Naive B cell (primary cell): ENCODE measurements around the gene SERTAD3. TPM values are rescaled to one million over a fixed set of nuclear protein-coding genes. Genes with fewer than 3 reads are reported as not detected.

ENCODE experiments used
- ATAC-seq, 2 donors: fragments of 150-1000 bp; cut with Tn5 transposase; 2 replicates each; pipeline ENCODE4 v1.10.0; 2021; ENCODE audit warnings: low read depth in 2 of 2, mild to moderate bottlenecking in 2 of 2, moderate library complexity in 2 of 2
- DNase-seq: peaks from one replicate; pipeline ENCODE4 v3.0.0; 2022
- H3K27ac Mint-ChIP-seq, 6 donors: one replicate each; pipeline ENCODE4 v1.8.0; 2020 to 2022; ENCODE audit warnings: mild to moderate bottlenecking in 6 of 6, mixed read lengths in 6 of 6, moderate library complexity in 5 of 6, inconsistent platforms in 2 of 6
- H3K27me3 Mint-ChIP-seq, 3 donors: one replicate each; pipeline ENCODE4 v1.8.0; 2021 to 2022; ENCODE audit warnings: mixed read lengths in 3 of 3, mild to moderate bottlenecking in 1 of 3
- H3K36me3 Mint-ChIP-seq, 2 donors: one replicate each; pipeline ENCODE4 v1.8.0; 2020 to 2022; ENCODE audit warnings: mixed read lengths in 2 of 2, inconsistent platforms in 1 of 2, mild to moderate bottlenecking in 1 of 2
- H3K4me1 Mint-ChIP-seq, 3 donors: one replicate each; pipeline ENCODE4 v1.8.0; 2020 to 2022; ENCODE audit warnings: mixed read lengths in 3 of 3, inconsistent platforms in 1 of 3, mild to moderate bottlenecking in 1 of 3, moderate library complexity in 1 of 3
- H3K4me3 Mint-ChIP-seq, 8 donors: one replicate each; pipeline ENCODE4 v1.8.0; 2020 to 2022; ENCODE audit warnings: mild to moderate bottlenecking in 8 of 8, mixed read lengths in 8 of 8, moderate library complexity in 8 of 8, inconsistent platforms in 2 of 8
- H3K9me3 Mint-ChIP-seq, 7 donors: one replicate each; pipeline ENCODE4 v1.8.0; 2020 to 2022; ENCODE audit warnings: mixed read lengths in 7 of 7, mild to moderate bottlenecking in 5 of 7, inconsistent platforms in 2 of 7, moderate library complexity in 1 of 7
- polyA plus RNA-seq, 6 donors: library from polyadenylated mRNA; unstranded; fragments of 300-500 nt; fragmentation: Illumina TruSeq; gene quantifications; one replicate each; pipeline ENCODE4 v1.2.3, GENCODE V29; 2021; ENCODE audit warnings: low read depth in 6 of 6

The SERTAD3 gene
- polyA plus RNA-seq, 6 donors from 2014 or later: 9.8 to 17.6 (median 13.3) TPM

DNA sequence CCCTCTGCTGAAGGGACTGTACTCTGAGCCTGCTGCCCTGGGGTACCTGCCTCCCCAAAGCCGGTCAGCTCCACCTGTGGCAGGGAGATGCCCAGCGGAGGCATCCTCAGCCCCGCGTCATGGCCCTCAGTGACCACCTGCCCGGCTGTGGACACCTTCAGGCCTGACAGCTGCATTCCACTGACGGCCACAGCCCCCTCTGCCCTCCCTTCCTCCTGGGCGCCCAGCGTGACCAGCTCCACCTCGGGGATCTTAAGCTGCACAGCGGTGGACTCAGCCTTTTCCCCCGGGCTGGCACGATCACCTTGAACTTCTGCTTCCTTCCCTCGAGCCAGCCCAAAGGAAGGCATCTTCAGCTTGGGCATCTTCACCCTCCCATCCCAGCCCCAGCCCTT is 49.3 kb downstream of the SERTAD3 start:
- Mint-ChIP-seq H3K36me3 (no peaks in the 10 kb centered on the region), H3K27me3 (peaks cover 0 to 23% (median 22%) of the 10 kb centered on the region in 3 donors), H3K4me1 (peaks cover 6 to 11% (median 8%) of the 10 kb centered on the region in 3 donors), H3K4me3 (no peak overlapping the region), H3K27ac (no peak overlapping the region), H3K9me3 (peaks cover 0 to 4% (median 0%) of the 10 kb centered on the region in 7 donors)
- DNase-seq (no peak), ATAC-seq (no peak)

DNA sequence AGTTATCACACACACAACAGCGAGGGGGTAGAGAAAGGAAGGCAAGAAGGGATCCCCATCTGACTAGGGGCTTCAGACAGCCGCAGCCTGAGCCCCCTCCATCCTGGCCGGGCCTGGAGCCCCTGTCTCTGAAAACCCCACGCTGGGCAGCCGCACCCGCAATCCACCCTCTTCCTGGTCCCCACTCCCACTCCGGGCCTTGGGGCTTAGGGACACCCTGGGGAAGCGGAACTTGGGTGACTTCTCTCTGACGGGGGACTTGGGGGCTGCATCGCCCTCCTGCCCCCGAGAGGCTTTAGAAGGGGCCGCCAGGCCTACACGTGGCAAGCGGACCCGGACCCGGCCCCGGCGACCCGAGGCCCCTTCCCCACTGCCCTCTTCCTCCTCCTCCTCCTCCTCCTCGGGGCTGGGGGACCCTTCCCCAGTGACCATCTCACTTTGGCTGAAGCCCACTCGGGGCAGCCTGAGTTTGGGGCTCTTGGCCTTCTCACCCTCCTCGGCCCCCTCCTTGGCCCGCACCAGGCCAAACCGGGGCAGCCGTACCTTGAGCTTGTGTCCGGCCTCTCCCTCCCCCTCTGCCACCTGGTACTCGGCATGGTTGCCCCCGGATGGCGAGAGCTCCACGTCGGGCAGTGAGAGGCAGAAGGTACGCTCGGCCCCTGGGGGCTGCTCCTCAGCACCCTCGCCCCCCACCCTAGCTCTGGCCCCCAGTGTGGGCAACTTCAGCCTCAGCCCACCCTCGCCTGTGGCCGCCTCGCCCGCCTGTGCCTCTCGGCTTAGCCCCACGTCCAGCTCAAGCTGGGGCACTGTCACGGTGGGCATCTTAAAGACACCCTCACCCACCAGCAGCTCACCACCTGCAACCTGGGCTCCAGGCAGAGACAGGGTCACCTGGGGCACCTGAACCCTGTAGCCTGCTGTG is 50.0 kb downstream of the SERTAD3 start:
- no peak overlapping the region for H3K4me3 Mint-ChIP-seq
- no peaks in the 10 kb centered on the region for H3K36me3 Mint-ChIP-seq
- peaks cover 0 to 3% (median 0%) of the 10 kb centered on the region in 7 donors for H3K9me3 Mint-ChIP-seq
- ATAC-seq (no peak), DNase-seq (no peak)
- peaks cover 0 to 17% (median 15%) of the 10 kb centered on the region in 3 donors for H3K27me3 Mint-ChIP-seq
- no peak overlapping the region for H3K27ac Mint-ChIP-seq
- H3K4me1 Mint-ChIP-seq: peaks cover 4 to 5% (median 4%) of the 10 kb centered on the region in 3 donors

DNA sequence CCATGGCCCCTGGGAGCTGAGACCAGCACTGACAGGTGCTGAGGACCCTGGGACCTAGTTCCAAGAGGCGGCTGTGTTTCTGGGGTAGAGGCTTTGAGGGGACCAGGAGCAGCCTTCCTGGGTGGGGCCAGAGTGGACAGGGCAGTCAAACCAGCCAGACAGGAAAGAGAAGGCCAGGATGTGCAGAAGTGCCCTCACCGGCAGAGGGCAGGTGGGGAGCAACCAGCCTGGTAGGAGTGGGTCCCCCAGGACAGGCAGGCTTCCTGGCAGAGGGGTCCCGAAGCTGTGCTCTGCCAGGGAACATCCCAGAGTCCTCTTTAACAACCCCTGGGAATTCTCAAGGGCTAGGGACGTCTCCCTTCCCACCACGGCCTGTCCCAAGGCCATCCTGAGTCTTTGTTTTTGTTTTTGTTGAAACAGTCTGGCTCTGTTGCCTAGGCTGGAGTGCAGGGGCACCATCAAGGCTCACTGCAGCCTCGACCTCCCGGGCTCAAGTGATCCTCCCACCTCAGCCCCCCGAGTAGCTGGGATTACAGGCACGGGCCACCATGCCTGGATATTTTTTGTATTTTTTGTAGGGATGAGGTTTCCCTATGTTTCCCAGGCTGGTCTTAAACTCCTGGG is 51.1 kb downstream of the SERTAD3 start:
- peaks cover 0 to 11% (median 8%) of the 10 kb centered on the region in 3 donors for H3K27me3 Mint-ChIP-seq
- H3K4me1 Mint-ChIP-seq: no peaks in the 10 kb centered on the region
- no peaks in the 10 kb centered on the region for H3K36me3 Mint-ChIP-seq
- H3K27ac Mint-ChIP-seq: no peak overlapping the region
- no peak overlapping the region for H3K4me3 Mint-ChIP-seq
- no peaks in the 10 kb centered on the region for H3K9me3 Mint-ChIP-seq
- ATAC-seq (no peak), DNase-seq (no peak)

DNA sequence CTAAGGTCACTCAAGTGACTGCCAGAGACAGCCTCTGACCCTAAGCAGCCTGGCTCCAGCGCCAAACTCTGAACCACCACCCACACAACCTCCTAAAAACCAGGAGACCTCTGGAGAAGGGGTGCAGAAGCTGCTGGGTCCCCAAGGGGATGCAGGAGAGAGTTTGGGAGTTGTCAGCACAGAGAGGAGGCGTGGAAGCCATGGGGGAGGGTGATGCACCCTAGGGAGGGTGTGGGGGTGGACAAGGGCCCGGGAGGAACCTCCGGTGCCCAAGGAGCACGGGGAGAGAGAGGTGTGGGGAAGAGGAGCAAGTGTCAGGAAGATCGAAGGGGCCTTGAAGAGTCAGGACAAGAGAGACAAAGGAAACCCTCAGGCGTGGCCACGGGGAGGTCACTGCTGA is 52.0 kb downstream of the SERTAD3 start:
- H3K27me3 Mint-ChIP-seq: peaks cover 0 to 14% (median 4%) of the 10 kb centered on the region in 3 donors
- no peak for DNase-seq
- no peak overlapping the region for H3K4me3 Mint-ChIP-seq
- ATAC-seq: no peak
- H3K4me1 Mint-ChIP-seq: no peaks in the 10 kb centered on the region
- H3K9me3 Mint-ChIP-seq: no peaks in the 10 kb centered on the region
- H3K36me3 Mint-ChIP-seq: no peaks in the 10 kb centered on the region
- peak overlapping the region in 2 of 6 donors; percentile 63 to 82 for H3K27ac Mint-ChIP-seq

Other genes with a start within 250 kb of the SERTAD3 start
- not detected for gene TTC9B, start 226.0 kb downstream of the SERTAD3 start, polyA plus RNA-seq
- gene CCNP, start 217.6 kb downstream of the SERTAD3 start, polyA plus RNA-seq: not detected
- gene AKT2, start 159.0 kb downstream of the SERTAD3 start, polyA plus RNA-seq: 10 to 100 TPM; 24.2 to 34.3 (median 30.8) TPM
- gene C19orf47, start 95.9 kb downstream of the SERTAD3 start, polyA plus RNA-seq: 10 to 100 TPM in 1 of 6 donors, 1 to 10 TPM in 5; 6.2 to 14.0 (median 8.5) TPM
- 10 to 100 TPM; 28.2 to 46.5 (median 37.2) TPM for gene PLD3, start 95.6 kb downstream of the SERTAD3 start, polyA plus RNA-seq
- not detected for gene HIPK4, start 54.2 kb downstream of the SERTAD3 start, polyA plus RNA-seq
- gene PRX, start 31.0 kb downstream of the SERTAD3 start, polyA plus RNA-seq: under 1 TPM in 4 of 6 donors, not detected in 2; 0.05 to 0.38 (median 0.23) TPM
- 10 to 100 TPM in 4 of 6 donors, 1 to 10 TPM in 2; 8.7 to 23.0 (median 13.0) TPM for gene SERTAD1, start 18.3 kb downstream of the SERTAD3 start, polyA plus RNA-seq
- gene BLVRB, start 21.4 kb upstream of the SERTAD3 start, polyA plus RNA-seq: 10 to 100 TPM in 5 of 6 donors, 1 to 10 TPM in 1; 5.3 to 35.3 (median 24.5) TPM
- gene SPTBN4, start 22.7 kb upstream of the SERTAD3 start, polyA plus RNA-seq: not detected
- 100 to 1,000 TPM; 125 to 196 (median 152) TPM for gene SHKBP1, start 132.5 kb upstream of the SERTAD3 start, polyA plus RNA-seq
- 10 to 100 TPM in 5 of 6 donors, 1 to 10 TPM in 1; 9.6 to 18.1 (median 14.5) TPM for gene LTBP4, start 157.0 kb upstream of the SERTAD3 start, polyA plus RNA-seq
- gene NUMBL, start 246.3 kb upstream of the SERTAD3 start, polyA plus RNA-seq: 1 to 10 TPM in 3 of 6 donors, under 1 TPM in 2, not detected in 1; 0.27 to 2.6 (median 1.5) TPM